Medulla oblongata (tissue), 1 donor: ENCODE data around the gene PPP1R12C.
"Not testable (repeated sequence)": the region's sequence is repeated elsewhere in the genome, so short reads cannot be mapped to it uniquely, and the experiment has no call there.

Source experiments
- DNase-seq: peaks from one replicate; pipeline ENCODE4 v3.0.0-alpha.2; 2015; ENCODE audit errors: extremely low spot score

Gene PPP1R12C

DNA sequence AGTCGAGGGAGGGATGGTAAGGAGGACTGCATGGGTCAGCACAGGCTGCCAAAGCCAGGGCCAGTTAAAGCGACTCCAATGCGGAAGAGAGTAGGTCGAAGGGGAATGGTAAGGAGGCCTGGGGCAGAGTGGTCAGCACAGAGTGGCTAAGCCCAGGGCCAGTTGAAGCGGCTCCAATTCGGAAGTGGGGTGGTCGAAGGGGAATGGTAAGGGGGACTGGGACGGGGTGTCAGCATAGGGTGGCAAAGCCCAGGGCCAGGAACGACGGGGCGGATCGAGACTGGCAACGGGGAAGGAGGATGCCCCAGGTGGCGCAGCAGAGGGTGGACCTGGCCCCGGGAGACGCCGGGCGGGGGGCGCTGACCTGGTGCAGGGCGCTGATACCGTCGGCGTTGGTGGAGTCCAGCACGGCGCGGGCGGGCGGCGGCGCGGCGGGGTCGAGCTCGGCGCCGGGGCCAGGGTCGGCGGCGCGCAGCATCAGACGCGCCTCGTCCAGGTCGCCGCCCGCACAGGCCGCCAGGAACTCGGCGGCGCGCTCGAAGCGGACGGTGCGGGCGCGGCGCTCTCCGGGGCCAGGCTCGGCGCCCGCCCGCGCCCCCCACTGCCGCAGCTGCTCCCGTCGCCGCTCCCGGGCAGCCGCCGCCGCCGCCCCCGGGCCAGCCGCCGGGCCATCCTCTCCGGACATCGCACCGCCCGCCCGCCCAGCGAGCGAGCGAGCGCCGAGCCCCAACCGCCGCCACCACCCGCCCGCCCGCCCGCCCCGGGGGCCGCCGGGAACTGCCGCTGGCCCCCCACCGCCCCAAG lies at the start of gene PPP1R12C:
PPP1R12C (minus strand) TSS at position 779 of the 804 bp plus-strand sequence; CDS start at position 685, 94 bp downstream.
- DNase-seq, result no peak

DNA sequence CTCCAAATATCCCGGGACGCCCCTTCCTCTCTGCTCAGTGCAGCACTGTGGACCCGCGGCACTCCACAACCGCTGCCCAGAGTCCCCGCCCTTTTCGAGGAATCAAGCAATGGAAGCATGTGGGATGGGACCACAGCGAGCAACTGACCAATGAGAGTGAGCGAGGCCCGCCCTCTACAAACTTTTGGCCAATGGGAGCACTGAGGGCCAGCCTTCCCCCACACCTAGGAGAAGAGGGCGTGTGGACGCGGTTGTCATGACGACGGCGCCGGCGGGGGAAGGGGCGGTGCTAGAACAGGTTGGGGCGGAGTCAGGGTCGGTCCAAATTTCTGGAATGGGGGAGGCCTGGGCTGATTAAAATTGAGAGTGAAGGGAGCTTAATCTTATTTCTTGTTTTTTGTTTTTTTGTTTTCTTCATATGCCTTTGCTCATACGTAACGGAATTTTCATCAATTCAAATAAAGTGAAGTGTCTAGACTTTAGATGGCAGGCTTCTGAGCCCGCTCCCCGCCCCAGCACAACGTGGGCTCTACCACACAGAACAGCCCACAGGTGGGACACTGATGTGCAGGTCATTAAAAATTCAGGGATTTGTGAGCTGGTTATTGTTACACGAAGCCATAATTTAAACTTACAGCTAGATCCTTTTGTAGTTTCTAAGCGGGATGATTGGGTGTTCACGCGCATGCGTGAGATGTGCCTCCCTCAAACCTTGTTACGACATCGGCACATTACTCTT lies 49.3 kb upstream of the PPP1R12C start, which contains the start of gene DNAAF3:
DNAAF3 (minus strand) TSS at position 84 of the 739 bp plus-strand sequence. CDS start 200 bp downstream, outside the sequence.
- peak; percentile 97 for DNase-seq

DNA sequence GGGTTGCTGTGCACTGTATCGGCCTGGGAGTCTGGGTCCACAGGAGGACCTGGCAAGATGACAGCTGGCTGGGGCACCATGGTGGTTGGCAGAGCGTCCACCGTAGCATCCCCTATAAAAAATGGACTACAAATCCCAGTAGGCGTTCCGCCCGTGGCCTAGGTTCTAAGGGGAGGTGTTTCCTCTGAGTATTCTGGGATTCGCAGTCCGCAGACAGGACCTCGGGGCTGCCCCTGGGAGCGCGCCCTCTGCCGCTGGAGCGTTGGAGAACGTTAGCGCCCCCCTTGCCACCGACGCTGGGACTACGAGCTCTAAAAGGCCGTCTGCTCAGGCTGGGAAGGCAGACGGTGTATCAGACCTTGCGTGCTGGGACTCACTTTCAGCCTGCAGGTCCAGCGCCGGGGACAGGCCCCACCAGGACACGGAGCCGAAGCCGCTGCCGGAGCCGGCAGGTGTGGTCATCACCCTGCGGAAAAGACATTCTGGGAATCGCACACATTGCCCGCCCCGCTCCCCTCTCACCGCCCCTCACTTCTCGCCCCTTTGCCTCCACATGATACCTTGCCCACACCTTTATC lies 48.6 kb upstream of the PPP1R12C start:
- peak; percentile 81 for DNase-seq

DNA sequence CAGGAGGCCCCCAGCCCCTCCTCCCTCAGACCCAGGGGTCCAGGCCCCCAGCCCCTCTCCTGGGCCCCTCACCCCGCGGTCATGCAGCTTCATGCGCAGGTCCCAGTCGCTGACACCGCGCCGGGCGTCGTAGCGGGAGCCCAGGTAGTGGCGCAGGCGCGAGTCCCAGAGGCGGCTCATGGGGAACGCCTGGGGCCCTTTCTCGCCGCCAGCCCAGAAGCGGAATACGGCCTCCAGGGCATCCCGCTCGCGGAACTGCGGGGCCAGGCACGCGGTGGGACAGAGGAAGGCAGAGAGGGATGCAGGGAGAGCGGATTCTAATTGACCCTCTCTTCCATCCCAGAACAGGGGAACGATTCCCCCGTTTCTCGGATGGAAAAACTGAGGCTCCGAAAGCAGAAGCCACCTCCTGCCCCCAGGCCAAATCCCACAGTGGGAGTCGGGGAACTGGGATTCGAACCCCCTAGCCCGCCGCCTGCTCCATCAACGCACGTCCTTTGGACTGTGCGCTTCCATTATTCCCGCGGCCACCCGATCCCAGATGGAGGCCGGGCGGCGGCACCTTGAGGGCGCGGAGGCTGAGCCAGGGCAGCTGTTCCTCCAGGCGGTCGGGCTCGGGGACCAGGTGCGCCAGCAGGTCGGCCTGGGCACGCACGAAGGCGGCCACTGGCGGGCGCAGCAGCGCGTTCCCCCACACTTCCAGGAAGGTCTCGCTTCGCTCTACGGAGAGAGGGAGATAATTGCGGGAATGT lies 44.3 kb upstream of the PPP1R12C start:
- DNase-seq, result no peak

DNA sequence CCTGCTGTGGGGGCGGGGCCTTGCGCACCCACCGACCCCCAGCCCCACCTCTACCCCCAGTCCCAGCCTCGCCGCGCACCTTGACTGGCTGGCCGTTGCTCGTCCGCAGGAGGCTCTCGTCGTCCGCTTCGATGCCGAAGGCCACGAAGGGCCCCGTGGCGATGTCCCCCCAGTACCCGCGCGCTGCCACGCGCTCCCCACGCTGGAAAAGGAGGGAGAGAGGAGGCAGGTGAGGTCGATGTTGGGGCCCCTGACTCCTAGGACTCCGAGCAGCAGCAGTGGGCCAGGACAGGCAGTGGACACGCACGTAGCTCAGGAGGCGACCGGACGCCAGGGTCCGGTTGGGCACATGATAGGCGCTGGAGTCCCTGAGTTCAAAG lies 43.5 kb upstream of the PPP1R12C start:
- DNase-seq, result no peak

DNA sequence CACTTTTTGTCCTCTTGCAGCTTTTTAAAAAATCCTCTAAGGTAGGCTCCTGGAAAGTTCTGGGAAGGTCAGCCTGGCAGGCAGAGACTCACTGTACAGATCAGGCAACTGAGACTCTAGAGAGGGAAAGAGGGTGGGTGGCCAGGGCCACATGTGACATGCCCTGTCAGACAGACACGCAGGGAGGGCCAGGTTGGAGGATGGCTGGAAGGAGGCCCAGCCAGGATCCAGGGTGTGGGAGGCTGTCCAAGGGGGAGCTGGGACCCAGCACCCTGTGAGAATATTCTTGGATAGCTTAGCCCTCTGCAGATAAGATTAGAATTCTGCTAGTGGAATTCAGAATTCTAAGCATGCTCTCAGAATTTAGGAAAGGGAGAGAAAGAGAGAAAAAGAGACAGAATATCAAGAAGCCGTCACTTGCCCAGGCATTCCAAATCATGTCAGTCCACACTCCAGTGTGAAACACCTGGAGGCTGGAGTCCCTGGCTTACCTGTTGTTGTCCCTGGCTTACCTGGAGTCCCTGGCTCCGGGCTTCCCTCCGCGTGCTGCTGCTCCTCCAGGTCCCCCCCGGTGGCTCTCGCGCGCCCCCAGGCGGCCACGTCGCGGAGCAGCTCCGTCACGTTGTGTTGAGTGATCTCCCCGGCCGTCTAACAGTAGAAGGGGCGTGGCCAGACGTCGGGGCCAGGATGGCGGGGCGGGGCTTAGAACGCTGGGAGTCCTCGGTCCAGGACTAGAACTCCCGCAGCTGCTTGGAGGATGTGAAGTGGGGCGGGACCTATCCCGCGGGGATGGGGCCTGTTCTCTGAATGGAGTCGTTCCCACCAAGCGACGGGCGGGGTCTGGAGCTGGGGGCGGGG lies 42.9 kb upstream of the PPP1R12C start:
- peak; percentile 61 for DNase-seq

DNA sequence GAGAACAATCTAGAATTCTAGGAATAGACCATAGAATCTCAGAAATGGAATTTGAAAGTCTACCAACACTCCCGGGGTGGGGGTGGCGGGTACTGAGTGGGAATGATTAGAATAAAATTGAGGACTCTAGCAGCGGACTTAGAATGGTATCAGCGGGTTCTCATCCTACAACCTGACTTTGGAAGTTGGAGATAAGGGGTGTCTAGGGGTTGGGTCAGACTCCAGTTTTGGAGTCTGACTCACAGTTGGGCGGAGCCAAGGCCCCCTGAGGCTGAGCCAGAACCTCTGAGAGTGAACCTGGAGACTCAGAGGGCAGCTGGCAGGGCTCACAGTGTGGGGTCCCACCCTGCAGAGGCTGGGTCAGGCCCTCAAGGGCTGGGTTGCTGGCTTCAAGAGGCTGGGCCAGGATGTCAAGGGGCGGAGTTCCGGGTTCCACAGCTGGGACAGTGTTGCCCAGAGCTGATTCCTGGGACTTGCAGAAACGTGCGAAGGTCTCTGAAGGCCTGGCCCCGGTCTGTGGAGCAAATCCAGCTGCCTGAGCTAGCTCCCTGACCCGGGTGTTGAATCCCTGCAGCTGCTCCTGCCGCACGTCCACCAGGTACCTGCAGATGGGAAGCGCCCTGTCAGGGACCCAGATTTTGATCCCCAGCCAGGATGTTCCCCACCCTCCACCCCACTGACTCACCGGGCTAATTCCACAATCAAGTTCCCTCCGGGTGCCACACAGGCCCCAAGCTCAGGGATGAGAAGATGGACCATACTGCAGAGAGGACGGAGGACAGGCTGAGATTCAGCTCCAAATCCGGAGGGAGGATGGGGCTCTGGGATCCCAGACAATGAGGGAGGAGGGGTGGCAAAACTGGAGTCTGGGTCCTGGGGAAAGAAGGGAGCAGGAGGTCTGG lies 41.7 kb upstream of the PPP1R12C start:
- no peak for DNase-seq

DNA sequence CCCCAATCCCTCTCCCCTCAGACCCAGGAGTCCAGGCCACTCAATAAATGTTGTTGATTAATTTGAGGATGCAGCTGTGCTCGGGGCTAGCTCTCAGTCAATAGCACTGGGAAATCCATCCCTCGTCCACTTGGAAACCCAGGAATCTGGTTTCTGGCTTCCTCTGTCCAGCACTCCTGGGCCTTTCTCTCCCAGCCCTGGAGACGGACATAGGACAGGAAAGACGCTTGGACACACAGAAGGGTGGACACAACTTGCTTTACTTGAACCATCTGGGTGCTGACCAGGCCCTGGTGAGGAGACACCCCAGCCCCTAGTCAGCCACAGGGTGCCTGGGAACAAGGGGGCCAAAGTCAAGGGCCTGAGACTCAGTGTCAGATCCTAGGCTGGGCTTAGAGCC lies 41.0 kb upstream of the PPP1R12C start:
- no peak for DNase-seq

DNA sequence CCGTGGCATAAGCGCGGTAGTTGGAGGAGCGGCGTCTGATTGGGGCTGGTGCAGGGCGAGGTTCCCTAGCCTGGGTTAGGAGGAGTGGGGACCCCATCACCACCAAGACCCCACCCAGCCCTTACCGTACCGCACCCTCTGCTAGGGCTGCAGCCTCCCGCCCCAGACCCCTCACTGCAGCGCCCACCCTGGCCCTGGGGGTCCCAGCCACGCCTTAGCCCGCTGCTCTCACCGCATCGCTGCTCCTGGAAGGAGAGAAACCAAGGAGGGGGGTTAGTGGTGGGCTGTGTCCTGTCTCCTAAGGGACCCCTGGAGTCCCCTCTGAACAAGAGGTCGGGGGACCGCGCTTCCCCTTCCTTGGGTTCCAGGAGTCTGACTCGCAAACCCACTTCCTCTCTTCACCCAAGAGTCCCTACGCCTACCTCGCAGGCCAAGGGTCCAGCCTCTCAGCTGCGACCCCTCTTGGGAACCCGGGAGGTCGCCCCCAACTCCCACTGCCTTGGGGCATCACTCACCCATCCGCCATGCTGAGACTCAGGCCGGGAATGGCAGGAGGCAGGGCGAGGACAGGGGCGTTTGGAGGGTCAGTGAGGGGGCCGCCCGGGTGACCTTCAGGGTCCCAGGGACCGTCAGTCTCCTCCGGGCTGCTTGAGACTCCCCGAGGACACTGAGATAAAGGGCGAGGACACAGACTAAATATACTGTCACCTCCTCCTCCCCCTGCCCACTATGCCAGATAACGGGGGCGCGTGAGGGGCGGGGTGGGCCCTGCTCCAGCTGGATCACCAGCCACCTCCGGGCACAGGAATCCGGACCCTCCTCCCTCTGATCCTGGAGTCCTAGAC lies 39.8 kb upstream of the PPP1R12C start, which contains the start of gene TNNI3:
TNNI3 (minus strand) TSS at position 669 of the 845 bp plus-strand sequence; CDS start at position 526, 143 bp downstream.
- DNase-seq, result no peak

DNA sequence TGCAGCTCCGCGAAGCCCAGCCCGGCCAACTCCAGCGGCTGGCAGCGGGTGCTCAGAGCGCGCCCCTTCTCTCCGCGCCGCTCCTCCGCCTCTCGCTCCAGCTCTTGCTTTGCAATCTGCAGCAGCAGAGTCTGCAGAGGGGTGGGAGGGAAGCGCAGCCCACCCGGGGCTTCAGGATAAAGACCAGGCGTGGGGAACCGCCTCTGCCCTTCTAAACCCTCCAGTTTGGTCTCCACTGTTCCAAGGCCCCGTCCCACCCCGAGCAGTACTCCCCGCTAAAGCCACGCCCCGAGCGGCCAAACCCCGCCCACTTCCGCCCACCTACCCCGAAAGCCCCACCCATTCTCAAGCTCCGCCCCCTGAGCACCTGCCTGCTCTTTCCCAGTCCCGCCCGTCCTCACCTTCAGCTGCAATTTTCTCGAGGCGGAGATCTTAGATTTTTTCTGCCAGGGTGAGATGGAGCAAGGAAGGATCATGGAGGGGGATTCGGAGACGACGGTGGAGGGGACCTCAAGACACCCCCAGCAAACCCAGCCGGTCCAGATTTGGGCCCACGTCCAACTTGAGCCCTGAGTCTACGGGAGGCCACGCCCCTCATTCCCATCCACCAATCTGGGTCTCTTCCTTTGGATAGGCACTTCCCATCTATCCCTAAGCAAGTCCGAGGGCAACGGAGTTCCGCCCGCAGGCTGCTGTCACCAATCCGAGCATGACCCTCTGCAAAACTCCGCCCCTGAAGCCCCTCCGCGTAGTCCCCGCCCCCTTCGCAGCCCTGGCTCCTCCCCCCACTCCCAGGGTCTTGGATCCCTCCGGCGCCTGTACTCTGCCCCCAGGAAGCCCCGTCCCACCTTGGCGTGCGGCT lies 39.0 kb upstream of the PPP1R12C start:
- DNase-seq, result no peak

DNA sequence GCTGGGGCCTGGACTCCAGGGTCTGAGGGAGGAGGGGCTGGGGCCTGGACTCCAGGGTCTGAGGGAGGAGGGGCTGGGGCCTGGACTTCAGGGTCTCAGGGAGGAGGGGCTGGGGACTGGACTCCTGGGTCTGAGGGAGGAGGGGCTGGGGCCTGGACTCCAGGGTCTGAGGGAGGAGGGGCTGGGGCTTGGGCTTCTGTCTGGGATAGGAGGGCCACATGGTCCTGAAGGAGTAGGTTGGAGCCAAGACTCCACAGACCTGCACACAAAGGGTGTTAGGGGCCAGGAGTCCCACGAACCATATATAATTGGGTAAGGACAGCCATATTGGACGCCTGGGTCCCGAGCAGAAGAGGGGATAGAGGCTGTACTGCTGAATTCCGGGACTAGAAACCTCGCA lies 38.3 kb upstream of the PPP1R12C start:
- not testable (repeated sequence) for DNase-seq

DNA sequence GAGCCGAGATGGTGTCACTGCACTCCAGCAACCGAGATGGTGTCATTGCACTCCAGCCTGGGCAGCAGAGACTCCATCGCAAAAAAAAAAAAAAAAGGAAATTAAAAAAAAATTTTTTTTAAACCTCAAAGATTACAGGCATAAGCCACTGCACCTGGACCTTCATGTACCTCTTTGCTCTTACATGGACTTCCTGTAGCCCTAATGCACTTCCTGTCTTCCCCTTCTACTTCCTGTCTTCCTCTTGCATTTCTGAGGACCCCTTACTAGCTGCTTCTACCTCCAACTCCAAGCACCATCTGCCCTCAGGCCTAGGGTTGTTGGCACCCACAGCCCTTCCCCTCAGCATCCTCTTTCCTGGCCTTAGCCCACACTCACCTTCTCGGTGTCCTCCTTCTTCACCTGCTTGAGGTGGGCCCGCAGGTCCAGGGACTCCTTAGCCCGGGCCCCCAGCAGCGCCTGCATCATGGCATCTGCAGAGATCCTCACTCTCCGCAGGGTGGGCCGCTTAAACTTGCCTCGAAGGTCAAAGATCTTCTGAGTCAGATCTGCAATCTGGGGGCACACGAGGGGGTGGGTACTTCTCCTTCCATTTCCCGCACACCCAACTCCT lies 36.3 kb upstream of the PPP1R12C start:
- no peak for DNase-seq

DNA sequence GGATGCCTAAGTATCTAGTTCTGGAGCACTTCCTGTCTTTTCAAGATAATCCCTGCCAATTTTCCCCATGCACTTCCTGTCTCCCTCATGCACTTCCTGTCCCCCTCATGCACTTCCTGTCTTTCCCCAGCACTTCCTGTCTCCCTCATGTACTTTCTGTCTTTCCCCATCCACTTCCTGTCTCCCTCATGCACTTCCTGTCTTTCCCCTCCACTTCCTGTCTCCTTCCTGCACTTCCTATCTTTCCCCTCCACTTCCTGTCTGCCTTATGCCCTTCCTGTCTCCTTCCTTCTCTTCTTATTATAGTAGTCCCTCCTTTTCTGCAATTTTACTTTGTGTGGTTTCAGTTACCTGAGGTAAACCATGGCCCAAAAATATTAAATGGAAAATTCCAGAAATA lies 34.6 kb upstream of the PPP1R12C start:
- no peak for DNase-seq

DNA sequence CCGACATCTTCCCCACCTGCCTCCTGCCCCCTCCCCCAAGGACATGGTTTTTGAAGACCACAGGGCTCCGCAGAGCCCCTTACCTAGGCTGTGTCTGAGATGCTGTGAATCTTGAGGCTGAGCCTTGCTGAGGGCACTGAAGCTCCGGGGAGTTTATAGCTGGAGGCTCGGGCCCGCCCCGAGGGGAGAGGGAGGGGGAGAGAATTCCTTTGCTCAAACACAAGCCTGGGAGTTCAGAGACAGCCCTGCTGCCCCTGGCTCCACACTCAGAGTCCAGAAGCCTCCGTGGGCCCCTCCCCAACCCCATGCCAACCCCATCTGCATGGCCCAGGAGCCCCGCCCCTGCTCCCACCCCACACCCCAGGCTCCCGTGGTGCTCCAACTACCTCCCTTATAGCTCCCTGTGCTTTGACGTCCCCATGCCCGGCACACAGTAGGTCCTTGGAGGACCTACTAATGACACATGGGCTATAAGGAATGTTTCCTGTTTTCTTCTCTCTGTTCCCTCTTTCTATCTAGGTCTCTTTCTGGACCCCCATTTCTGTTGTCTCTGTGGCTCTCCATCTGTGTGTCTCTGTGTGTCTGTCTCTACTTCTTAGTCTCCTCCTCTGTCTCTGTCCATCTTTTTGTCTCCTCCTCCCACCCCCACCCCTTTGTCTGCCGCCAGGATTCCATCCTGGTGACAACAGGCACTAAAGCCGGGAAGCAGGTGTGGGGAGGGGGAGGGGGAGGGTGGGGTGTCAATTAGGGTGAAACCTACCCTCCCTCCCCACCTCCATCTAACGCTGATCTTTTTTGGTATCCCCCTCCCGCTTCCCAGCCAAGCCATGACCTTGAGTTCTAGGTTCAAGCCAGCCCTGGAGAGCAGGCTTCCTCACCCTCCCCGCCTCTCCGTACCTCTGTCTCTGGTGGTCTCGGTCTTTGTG lies 31.9 kb upstream of the PPP1R12C start, which contains the start of gene TNNT1:
TNNT1 (minus strand) TSS at position 129 of the 926 bp plus-strand sequence. CDS start 2,049 bp downstream, outside the sequence.
- no peak for DNase-seq

DNA sequence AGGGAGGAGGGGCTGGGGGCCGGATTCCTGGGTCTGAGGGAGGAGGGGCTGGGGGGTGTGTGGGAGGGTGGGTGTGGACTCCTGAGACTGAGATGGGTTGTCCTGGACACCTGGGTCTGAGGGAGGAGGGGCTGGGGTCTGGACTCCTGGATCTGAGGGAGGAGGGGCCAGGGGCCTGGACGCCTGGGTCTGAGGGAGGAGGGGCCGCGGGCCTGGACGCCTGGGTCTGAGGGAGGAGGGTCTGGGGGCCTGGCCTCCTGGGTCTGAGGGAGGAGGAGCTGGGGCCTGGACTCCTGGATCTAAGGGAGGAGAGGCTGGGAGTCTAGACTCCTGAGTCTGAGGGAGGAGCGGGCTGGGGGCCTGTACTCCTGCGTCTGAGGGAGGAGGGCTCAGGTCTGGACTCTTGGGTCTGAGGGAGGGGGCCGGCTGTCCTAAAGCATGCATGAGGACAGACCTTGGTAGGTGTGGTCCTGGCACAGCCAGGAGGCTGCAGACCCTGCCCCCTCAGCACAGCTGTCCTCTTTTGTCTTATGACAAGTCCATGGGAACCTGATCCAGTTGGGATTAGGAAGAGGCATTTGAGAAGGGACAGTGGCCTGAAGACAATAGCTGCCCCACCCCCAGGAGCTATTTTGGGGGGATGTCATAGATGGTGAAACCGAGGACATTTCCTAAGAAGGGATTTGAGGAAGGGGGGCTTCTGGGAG lies 30.3 kb upstream of the PPP1R12C start:
- no peak for DNase-seq
